ENCODE results near the gene UBE2E3. TPM values are rescaled to one million over a fixed set of nuclear protein-coding genes. Genes with fewer than 3 reads are reported as not detected.

Gene UBE2E3
- total RNA-seq, 2 donors from 2014 or later: 94.0 to 155 TPM

- DNase-seq (ENCODE audit: low spot score): no peak
- Histone ChIP-seq H3K27ac (no peak overlapping the region), H3K4me1 (replicated peaks) (no peaks in the 10 kb centered on the region), H3K9me3 (no peaks in the 10 kb centered on the region), H3K4me3 (no peak overlapping the region), H3K36me3 (no peaks in the 10 kb centered on the region), H3K27me3 (replicated peaks; ENCODE audit: insufficient read depth) (no peaks in the 10 kb centered on the region)
- intact Hi-C loops (cut with DNase I): loop anchor here (5.0 to 10.0 kb wide), 2 partner anchors 354 to 611 kb away; partner anchors contain the start of gene ITGA4
- TF ChIP-seq CTCF (IDR thresholded peaks at IDR 0.05) (no peak), POLR2A (IDR thresholded peaks at IDR 0.05) (no peak), POLR2AphosphoS5 (IDR thresholded peaks at IDR 0.05) (no peak)
These were observed 123.3 kb downstream of the UBE2E3 start for GRCh38 chr2:181103659-181104058.

DNA sequence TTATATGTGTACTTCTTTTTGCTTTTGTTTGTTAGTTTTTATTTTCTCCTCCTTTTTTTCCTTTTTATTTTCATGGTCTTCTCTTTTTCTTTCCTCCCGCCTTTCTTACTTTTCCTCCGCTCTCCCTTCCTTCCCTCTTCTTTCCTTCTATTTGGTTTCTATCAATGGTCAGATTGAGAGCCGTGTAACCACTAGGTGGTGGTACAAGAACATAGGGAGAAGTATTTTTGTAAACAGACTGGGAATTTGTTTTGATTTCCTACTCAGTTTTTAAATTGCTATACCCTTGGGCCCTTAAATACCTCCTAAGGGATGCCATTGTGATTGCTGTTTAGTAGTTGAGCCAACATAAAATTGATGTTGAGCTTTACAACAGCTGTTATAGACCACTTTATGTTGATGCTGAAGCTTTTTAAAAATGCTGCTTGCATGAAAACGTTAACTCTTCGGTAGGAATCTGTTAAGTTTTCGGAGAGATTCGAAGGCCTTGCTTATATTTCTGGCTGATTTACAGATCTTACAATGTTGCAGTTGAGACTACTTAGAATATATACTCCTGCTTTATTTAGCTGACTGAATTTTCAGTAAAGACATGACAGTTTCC is 124.2 kb downstream of the UBE2E3 start:
- no peaks in the 10 kb centered on the region for H3K27me3 ChIP-seq (replicated peaks; ENCODE audit: insufficient read depth)
- no peak overlapping the region for H3K27ac ChIP-seq
- TF ChIP-seq POLR2A (IDR thresholded peaks at IDR 0.05): no peak
- TF ChIP-seq POLR2AphosphoS5 (IDR thresholded peaks at IDR 0.05): no peak
- peak; percentile 24 to 61 (median 41) for TF ChIP-seq CTCF (IDR thresholded peaks at IDR 0.05)
- peak; percentile 5 for DNase-seq (ENCODE audit: low spot score)
- WGBS: 63% methylated on average over 7 of the region's 7 CpGs
- no peaks in the 10 kb centered on the region for H3K4me1 ChIP-seq (replicated peaks)
- H3K4me3 ChIP-seq: no peak overlapping the region
- H3K36me3 ChIP-seq: no peaks in the 10 kb centered on the region
- intact Hi-C loops (cut with DNase I): loop anchor here (5.0 to 10.0 kb wide), 2 partner anchors 353 to 610 kb away; partner anchors contain the start of gene ITGA4
- H3K9me3 ChIP-seq: no peaks in the 10 kb centered on the region

DNA sequence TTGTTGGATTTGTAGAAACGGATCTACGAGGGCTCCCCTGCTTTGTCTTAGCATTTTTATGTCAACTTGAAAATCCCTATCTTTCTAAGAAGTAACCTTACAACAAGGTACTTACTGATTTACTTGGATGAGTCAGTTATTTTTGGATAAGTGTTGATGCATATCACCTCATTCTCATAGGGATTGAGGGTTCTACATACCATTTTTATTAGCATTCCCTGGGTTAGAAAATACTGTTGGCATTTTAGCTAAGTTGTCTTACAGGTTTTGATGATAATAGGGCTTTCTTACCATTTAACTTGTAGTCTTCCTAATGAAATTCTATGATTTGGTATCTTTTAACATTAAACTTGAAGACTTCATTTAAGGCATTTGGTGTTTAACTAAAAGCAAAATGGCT is 125.2 kb downstream of the UBE2E3 start:
- no peak for DNase-seq (ENCODE audit: low spot score)
- TF ChIP-seq POLR2A (IDR thresholded peaks at IDR 0.05) (no peak), CTCF (IDR thresholded peaks at IDR 0.05) (no peak), POLR2AphosphoS5 (IDR thresholded peaks at IDR 0.05) (no peak)
- intact Hi-C loops (cut with DNase I): loop anchor here (10.0 kb wide), 1 partner anchor 609 kb away; no protein-coding TSS in a partner anchor
- no peaks in the 10 kb centered on the region for H3K36me3 ChIP-seq
- no peaks in the 10 kb centered on the region for H3K9me3 ChIP-seq
- no peaks in the 10 kb centered on the region for H3K27me3 ChIP-seq (replicated peaks; ENCODE audit: insufficient read depth)
- no peak overlapping the region for H3K4me3 ChIP-seq
- WGBS: 37% methylated on average over 2 of the region's 2 CpGs
- no peak overlapping the region for H3K27ac ChIP-seq
- no peaks in the 10 kb centered on the region for H3K4me1 ChIP-seq (replicated peaks)

- no peaks in the 10 kb centered on the region for H3K27me3 ChIP-seq (replicated peaks; ENCODE audit: insufficient read depth)
- no peaks in the 10 kb centered on the region for H3K36me3 ChIP-seq
- no peaks in the 10 kb centered on the region for H3K4me1 ChIP-seq (replicated peaks)
- intact Hi-C loops (cut with DNase I): loop anchor here (10.0 kb wide), 1 partner anchor 609 kb away; no protein-coding TSS in a partner anchor
- 87% methylated on average over 2 of the region's 2 CpGs for WGBS
- H3K27ac ChIP-seq: no peak overlapping the region
- H3K4me3 ChIP-seq: no peak overlapping the region
- no peak for DNase-seq (ENCODE audit: low spot score)
- H3K9me3 ChIP-seq: no peaks in the 10 kb centered on the region
- TF ChIP-seq CTCF (IDR thresholded peaks at IDR 0.05) (no peak), POLR2AphosphoS5 (IDR thresholded peaks at IDR 0.05) (no peak), POLR2A (IDR thresholded peaks at IDR 0.05) (no peak)
These were observed 125.8 kb downstream of the UBE2E3 start for GRCh38 chr2:181106229-181106628.

Measured in prostate gland (tissue), 2 donors.